SK-N-SH treated with all-trans-retinoic acid at 6 μM for 48 hours (cell line): ENCODE results near the gene ADGB.

Experiments used
- ATAC-seq: fragments of 200-7000 bp; cut with Tn5 transposase; 3 replicates; pipeline ENCODE4 v1.9.1; 2020; ENCODE audit warnings: mild to moderate bottlenecking, moderate library complexity
- ARNTL ChIP-seq: fragments of 450-650 bp; formaldehyde crosslinking; IDR thresholded peaks from 2 replicates; pipeline ENCODE4 v1.5.0; 2020; ENCODE audit warnings: low read depth, mild to moderate bottlenecking, moderate library complexity, borderline replicate concordance
- BACH2 ChIP-seq: fragments of 250-450 bp; sonication (Bioruptor Pico); IDR thresholded peaks from 2 replicates; pipeline ENCODE4 v1.9.0; 2021; ENCODE audit warnings: mild to moderate bottlenecking, borderline replicate concordance
- CREB5 ChIP-seq: fragments of 250-450 bp; sonication (Bioruptor Pico); IDR thresholded peaks from 2 replicates; pipeline ENCODE4 v1.5.1; 2020; ENCODE audit warnings: low read depth, mild to moderate bottlenecking, moderate library complexity
- CSRNP3 ChIP-seq: fragments of 250-450 bp; sonication (Bioruptor Pico); IDR thresholded peaks from 2 replicates; pipeline ENCODE4 v1.5.1; 2021; ENCODE audit warnings: mild to moderate bottlenecking, moderate library complexity
- ESRRG ChIP-seq: fragments of 250-450 bp; sonication (Bioruptor Pico); IDR thresholded peaks from 2 replicates; pipeline ENCODE4 v1.6.1; 2021; ENCODE audit warnings: mild to moderate bottlenecking
- GLIS3 ChIP-seq: fragments of 250-450 bp; sonication (Bioruptor Pico); IDR thresholded peaks from 2 replicates; pipeline ENCODE4 v1.5.0; 2020; ENCODE audit warnings: mild to moderate bottlenecking, moderate library complexity
- ISL1 ChIP-seq: fragments of 250-450 bp; sonication (Bioruptor Pico); IDR thresholded peaks from 2 replicates; pipeline ENCODE4 v2.1.2; 2022; ENCODE audit warnings: mild to moderate bottlenecking, moderate library complexity
- OSR1 ChIP-seq: fragments of 250-450 bp; sonication (Bioruptor Pico); IDR thresholded peaks from 2 replicates; pipeline ENCODE4 v1.8.0; 2022; ENCODE audit warnings: moderate library complexity, mild to moderate bottlenecking, inconsistent platforms
- POU6F1 ChIP-seq: fragments of 250-450 bp; sonication (Bioruptor Pico); IDR thresholded peaks from 2 replicates; pipeline ENCODE4 v1.8.0; 2021; ENCODE audit warnings: low read depth, mild to moderate bottlenecking, moderate library complexity, borderline replicate concordance
- SNAI2 ChIP-seq: fragments of 250-450 bp; sonication (Bioruptor Pico); IDR thresholded peaks from 2 replicates; pipeline ENCODE4 v1.5.0; 2020; ENCODE audit warnings: mild to moderate bottlenecking, moderate library complexity
- TCF4 ChIP-seq: fragments of 250-450 bp; sonication (Bioruptor Pico); IDR thresholded peaks from 2 replicates; pipeline ENCODE4 v1.8.0; 2021; ENCODE audit warnings: mild to moderate bottlenecking, moderate library complexity, borderline replicate concordance
- TOX ChIP-seq: fragments of 250-450 bp; sonication (Bioruptor Pico); IDR thresholded peaks from 2 replicates; pipeline ENCODE4 v1.8.0; 2021; ENCODE audit warnings: mild to moderate bottlenecking, moderate library complexity, borderline replicate concordance
- ZFP3 ChIP-seq: fragments of 250-450 bp; sonication (Bioruptor Pico); IDR thresholded peaks from 2 replicates; pipeline ENCODE4 v1.5.0; 2020; ENCODE audit warnings: mild to moderate bottlenecking, moderate library complexity
- ZNF565 ChIP-seq: fragments of 450-650 bp; formaldehyde crosslinking; conservative IDR thresholded peaks from 2 replicates; pipeline ENCODE4 v1.5.0; 2020; ENCODE audit warnings: low read depth, mild to moderate bottlenecking, moderate library complexity
- ZNF70 ChIP-seq: fragments of 450-650 bp; formaldehyde crosslinking; IDR thresholded peaks from 2 replicates; pipeline ENCODE4 v1.5.0; 2020; ENCODE audit warnings: mild to moderate bottlenecking, moderate library complexity
- TF ChIP-seq, protein P1 (sequence below): fragments of 250-450 bp; sonication (Bioruptor Pico); IDR thresholded peaks from 2 replicates; pipeline ENCODE4 v1.5.0; 2020; ENCODE audit warnings: mild to moderate bottlenecking, moderate library complexity
- TF ChIP-seq, protein P2 (sequence below): fragments of 250-450 bp; sonication (Bioruptor Pico); IDR thresholded peaks from 2 replicates; pipeline ENCODE4 v1.8.0; 2020; ENCODE audit warnings: mild to moderate bottlenecking, moderate library complexity, borderline replicate concordance

ADGB gene

DNA sequence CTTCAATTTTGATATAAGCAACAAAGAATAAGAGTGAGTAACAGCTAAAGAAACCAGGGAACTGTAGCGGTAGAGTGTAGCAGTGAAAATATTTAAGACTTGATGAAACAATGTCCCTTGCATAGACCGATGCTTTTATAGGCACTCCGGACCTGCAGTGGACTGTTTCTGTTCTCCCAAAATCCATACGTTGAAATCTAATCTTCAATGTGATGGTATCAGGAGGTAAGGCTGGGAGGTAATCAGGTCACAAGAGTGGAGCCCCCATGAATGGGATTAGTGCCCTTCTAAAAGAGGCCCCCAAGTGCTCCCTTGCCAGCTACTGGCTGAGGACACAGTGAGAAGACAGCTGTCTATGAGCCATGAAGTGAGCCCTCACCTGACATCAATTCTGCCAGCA lies 260.4 kb downstream of the ADGB start:
- ATAC-seq, result no peak

DNA sequence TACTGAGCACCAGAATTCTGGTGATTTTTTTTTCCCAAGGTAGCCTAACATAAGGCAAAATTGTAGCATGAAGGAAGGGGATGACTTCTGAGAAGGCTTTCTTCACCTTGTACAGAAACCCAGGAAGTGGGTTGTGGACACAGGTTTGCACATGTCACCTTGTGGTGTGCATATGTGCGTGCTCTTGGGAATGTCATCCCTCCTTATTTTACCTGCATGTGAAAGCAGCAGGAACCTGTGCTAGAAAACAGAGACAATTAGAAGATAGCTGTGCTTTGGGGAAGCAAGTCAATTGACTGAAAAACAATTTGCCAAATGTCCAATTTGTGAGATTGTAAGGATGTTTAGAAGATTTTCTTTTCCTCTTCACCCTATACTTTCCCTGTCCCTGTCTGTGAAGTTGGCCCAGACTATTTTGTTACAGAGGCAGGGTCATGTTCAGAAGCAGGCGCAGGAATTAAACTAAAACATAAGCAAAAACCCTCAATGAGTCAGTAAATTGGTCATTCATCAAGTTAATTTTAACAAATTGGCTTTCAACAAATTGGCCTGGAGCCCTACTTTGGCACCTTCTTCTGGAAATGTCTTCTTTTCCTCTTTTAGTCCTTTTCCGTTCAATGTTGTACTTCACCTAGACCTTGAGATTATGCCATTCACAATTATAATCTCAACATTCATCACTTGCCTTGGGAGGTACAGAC lies 261.2 kb downstream of the ADGB start:
- TF ChIP-seq SNAI2, result no peak
- TF ChIP-seq POU6F1 (CRISPR knock-in tag), result no peak
- no peak for TF ChIP-seq ZNF70
- no peak for TF ChIP-seq TCF4 (CRISPR knock-in tag)
- TF ChIP-seq, protein P1, sequence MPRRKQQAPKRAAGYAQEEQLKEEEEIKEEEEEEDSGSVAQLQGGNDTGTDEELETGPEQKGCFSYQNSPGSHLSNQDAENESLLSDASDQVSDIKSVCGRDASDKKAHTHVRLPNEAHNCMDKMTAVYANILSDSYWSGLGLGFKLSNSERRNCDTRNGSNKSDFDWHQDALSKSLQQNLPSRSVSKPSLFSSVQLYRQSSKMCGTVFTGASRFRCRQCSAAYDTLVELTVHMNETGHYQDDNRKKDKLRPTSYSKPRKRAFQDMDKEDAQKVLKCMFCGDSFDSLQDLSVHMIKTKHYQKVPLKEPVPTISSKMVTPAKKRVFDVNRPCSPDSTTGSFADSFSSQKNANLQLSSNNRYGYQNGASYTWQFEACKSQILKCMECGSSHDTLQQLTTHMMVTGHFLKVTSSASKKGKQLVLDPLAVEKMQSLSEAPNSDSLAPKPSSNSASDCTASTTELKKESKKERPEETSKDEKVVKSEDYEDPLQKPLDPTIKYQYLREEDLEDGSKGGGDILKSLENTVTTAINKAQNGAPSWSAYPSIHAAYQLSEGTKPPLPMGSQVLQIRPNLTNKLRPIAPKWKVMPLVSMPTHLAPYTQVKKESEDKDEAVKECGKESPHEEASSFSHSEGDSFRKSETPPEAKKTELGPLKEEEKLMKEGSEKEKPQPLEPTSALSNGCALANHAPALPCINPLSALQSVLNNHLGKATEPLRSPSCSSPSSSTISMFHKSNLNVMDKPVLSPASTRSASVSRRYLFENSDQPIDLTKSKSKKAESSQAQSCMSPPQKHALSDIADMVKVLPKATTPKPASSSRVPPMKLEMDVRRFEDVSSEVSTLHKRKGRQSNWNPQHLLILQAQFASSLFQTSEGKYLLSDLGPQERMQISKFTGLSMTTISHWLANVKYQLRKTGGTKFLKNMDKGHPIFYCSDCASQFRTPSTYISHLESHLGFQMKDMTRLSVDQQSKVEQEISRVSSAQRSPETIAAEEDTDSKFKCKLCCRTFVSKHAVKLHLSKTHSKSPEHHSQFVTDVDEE (CRISPR knock-in tag), result no peak
- no peak for TF ChIP-seq ESRRG (CRISPR knock-in tag)
- no peak for TF ChIP-seq ZNF565
- TF ChIP-seq, protein P2, sequence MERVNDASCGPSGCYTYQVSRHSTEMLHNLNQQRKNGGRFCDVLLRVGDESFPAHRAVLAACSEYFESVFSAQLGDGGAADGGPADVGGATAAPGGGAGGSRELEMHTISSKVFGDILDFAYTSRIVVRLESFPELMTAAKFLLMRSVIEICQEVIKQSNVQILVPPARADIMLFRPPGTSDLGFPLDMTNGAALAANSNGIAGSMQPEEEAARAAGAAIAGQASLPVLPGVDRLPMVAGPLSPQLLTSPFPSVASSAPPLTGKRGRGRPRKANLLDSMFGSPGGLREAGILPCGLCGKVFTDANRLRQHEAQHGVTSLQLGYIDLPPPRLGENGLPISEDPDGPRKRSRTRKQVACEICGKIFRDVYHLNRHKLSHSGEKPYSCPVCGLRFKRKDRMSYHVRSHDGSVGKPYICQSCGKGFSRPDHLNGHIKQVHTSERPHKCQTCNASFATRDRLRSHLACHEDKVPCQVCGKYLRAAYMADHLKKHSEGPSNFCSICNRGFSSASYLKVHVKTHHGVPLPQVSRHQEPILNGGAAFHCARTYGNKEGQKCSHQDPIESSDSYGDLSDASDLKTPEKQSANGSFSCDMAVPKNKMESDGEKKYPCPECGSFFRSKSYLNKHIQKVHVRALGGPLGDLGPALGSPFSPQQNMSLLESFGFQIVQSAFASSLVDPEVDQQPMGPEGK (CRISPR knock-in tag), result no peak
- TF ChIP-seq GLIS3 (CRISPR knock-in tag), result no peak
- TF ChIP-seq ARNTL (CRISPR knock-in tag), result no peak
- TF ChIP-seq CSRNP3, result no peak
- TF ChIP-seq BACH2 (CRISPR knock-in tag), result no peak
- no peak for TF ChIP-seq OSR1 (CRISPR knock-in tag)
- TF ChIP-seq TOX (CRISPR knock-in tag), result no peak
- no peak for ATAC-seq

More for the DNA sequence above, 260.4 kb downstream of the ADGB start:
- TF ChIP-seq ISL1 (CRISPR knock-in tag) (no peak), GLIS3 (CRISPR knock-in tag) (no peak)
- TF ChIP-seq, protein P2 (CRISPR knock-in tag), result no peak

DNA sequence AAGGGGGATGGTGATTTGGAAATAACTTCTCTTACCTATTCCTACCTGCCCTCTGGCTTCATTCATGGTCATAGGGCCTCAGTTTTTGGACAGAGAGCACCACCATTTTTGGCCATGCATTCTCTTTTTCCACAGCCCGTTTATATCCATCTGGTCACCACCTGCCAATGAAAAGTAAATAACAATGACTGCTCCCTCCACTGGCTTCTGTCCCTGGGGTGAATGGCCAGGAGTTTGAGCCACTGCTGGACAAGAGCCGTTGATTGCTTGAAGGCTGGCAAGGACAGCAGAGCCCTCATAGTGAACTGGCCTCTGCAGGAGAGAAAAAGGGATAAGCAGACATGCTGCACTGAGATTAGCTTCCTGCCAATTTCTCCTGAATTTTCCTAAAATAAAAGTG lies 261.8 kb downstream of the ADGB start:
- TF ChIP-seq CREB5 (no peak), BACH2 (CRISPR knock-in tag) (no peak), ZNF565 (no peak), ZFP3 (CRISPR knock-in tag) (no peak), ISL1 (CRISPR knock-in tag) (no peak)
- no peak for ATAC-seq
